ENCODE data around the gene METTL26.

METTL26 gene

GRCh38 chr16:637081-638018, 1.2 kb upstream of the METTL26 start:
- no peak for TF ChIP-seq CTCF (conservative IDR thresholded peaks at IDR 0.05)
- peak overlapping the region; percentile 86 for H3K27ac ChIP-seq

- peak overlapping the region; percentile 86 for H3K27ac ChIP-seq
- no peak for TF ChIP-seq CTCF (conservative IDR thresholded peaks at IDR 0.05)
Measured at GRCh38 chr16:635573-636205, 416 bp downstream of the METTL26 start.

GRCh38 chr16:634996-635395, 1.1 kb downstream of the METTL26 start:
- TF ChIP-seq CTCF (conservative IDR thresholded peaks at IDR 0.05): no peak
- H3K27ac ChIP-seq: peak overlapping the region; percentile 86; the same call in 1 of the 2 replicates

GRCh38 chr16:634051-634670, 1.9 kb downstream of the METTL26 start:
- H3K27ac ChIP-seq: no peak overlapping the region
- TF ChIP-seq CTCF (conservative IDR thresholded peaks at IDR 0.05): no peak

- no peak for TF ChIP-seq CTCF (conservative IDR thresholded peaks at IDR 0.05)
- no peak overlapping the region for H3K27ac ChIP-seq
Measured at GRCh38 chr16:633336-634050, 2.6 kb downstream of the METTL26 start.

DNA sequence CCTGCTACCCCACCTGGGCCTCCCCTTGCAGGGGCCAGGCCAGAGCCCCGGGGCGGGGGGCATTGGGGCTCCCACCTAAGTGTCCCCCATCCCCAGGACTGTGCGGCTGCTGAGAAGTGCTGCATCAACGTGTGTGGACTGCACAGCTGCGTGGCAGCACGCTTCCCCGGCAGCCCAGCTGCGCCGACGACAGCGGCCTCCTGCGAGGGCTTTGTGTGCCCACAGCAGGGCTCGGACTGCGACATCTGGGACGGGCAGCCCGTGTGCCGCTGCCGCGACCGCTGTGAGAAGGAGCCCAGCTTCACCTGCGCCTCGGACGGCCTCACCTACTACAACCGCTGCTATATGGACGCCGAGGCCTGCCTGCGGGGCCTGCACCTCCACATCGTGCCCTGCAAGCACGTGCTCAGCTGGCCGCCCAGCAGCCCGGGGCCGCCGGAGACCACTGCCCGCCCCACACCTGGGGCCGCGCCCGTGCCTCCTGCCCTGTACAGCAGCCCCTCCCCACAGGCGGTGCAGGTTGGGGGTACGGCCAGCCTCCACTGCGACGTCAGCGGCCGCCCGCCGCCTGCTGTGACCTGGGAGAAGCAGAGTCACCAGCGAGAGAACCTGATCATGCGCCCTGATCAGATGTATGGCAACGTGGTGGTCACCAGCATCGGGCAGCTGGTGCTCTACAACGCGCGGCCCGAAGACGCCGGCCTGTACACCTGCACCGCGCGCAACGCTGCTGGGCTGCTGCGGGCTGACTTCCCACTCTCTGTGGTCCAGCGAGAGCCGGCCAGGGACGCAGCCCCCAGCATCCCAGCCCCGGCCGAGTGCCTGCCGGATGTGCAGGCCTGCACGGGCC, 3.4 kb downstream of the METTL26 start:
- no peak overlapping the region for H3K27ac ChIP-seq
- TF ChIP-seq CTCF (conservative IDR thresholded peaks at IDR 0.05): no peak
